Subcutaneous adipose tissue (tissue), 4 donors: ENCODE results near the gene PDE4D. TPM values are rescaled to one million over a fixed set of nuclear protein-coding genes. Genes with fewer than 3 reads are reported as not detected.

Experiments
- CTCF ChIP-seq: fragments of 450-650 bp; IDR thresholded peaks from one replicate; pipeline ENCODE4 v1.5.1; 2016; ENCODE audit warnings: low read depth, mild to moderate bottlenecking, control low read depth, antibody characterized with exemption, moderate library complexity
- total RNA-seq, 4 donors: library from RNA; depleted of rRNA; stranded (reverse); fragments of >200 nt; gene quantifications; one replicate each; pipeline ENCODE4 v1.1.0, GENCODE V29; 2016

PDE4D gene
- total RNA-seq, 4 donors from 2014 or later, result 15.0 to 24.0 (median 18.5) TPM

- TF ChIP-seq CTCF, result no peak
Observed at GRCh38 chr5:59564895-59565294, 328.6 kb downstream of the PDE4D start.

GRCh38 chr5:59562756-59563389, 330.7 kb downstream of the PDE4D start:
- no peak for TF ChIP-seq CTCF

GRCh38 chr5:59560553-59560952, 333.0 kb downstream of the PDE4D start:
- no peak for TF ChIP-seq CTCF

GRCh38 chr5:59559847-59560246, 333.7 kb downstream of the PDE4D start:
- TF ChIP-seq CTCF, result no peak

- TF ChIP-seq CTCF, result no peak
Observed at GRCh38 chr5:59559323-59559722, 334.2 kb downstream of the PDE4D start.

- TF ChIP-seq CTCF, result no peak
Observed at GRCh38 chr5:59558501-59558900, 335.0 kb downstream of the PDE4D start.

GRCh38 chr5:59557572-59557971, 336.0 kb downstream of the PDE4D start:
- no peak for TF ChIP-seq CTCF
